NT2/D1 (cell line): ENCODE data around the gene MFAP3L.

Experiments
- YY1 ChIP-seq: IDR thresholded peaks from 2 replicates; pipeline ENCODE4 v1.6.1; 2011; ENCODE audit not compliant: insufficient read length, insufficient read depth
- ZNF274 ChIP-seq: IDR thresholded peaks from 2 replicates; pipeline ENCODE4 v1.6.1; 2011; ENCODE audit warnings: mild to moderate bottlenecking, low read depth, low read length

- TF ChIP-seq ZNF274 (no peak), YY1 (no peak)
Observed at GRCh38 chr4:169998981-169999380, 27.2 kb downstream of the MFAP3L start.
